VCaP (cell line): ENCODE results near the gene BMPR1B.

ENCODE experiments used
- H3K27ac ChIP-seq: fragments of 450-650 bp; 2 replicates; pipeline ENCODE4 v1.5.1; 2017
- CTCF ChIP-seq: fragments of 450-650 bp; conservative IDR thresholded peaks from 2 replicates; pipeline ENCODE4 v1.5.1; 2017; ENCODE audit warnings: mild to moderate bottlenecking, moderate library complexity

Gene BMPR1B

GRCh38 chr4:94957030-94957429 is 199.3 kb downstream of the BMPR1B start:
- no peak overlapping the region for H3K27ac ChIP-seq
- no peak for TF ChIP-seq CTCF

DNA sequence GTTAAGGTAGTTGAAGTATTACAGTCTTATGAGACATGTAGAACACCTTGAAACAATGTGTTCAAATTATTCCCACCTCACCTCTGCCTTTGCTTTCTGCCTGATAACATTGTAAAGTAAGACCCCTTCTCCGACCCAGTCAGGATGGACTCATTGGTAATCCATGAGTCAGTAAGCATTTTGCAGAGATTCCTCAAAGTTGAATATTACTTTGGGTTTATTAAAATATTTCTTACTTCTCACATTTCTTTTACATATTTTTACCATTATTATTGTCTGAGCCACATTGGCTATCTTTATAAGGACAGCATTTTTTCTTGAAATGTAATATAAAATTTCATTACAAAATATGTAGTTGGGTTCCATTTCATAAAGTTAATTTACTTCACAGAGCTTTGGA is 201.6 kb downstream of the BMPR1B start:
- H3K27ac ChIP-seq, result no peak overlapping the region
- TF ChIP-seq CTCF, result no peak

- no peak overlapping the region for H3K27ac ChIP-seq
- no peak for TF ChIP-seq CTCF
These were observed 203.0 kb downstream of the BMPR1B start for GRCh38 chr4:94960708-94961107.

DNA sequence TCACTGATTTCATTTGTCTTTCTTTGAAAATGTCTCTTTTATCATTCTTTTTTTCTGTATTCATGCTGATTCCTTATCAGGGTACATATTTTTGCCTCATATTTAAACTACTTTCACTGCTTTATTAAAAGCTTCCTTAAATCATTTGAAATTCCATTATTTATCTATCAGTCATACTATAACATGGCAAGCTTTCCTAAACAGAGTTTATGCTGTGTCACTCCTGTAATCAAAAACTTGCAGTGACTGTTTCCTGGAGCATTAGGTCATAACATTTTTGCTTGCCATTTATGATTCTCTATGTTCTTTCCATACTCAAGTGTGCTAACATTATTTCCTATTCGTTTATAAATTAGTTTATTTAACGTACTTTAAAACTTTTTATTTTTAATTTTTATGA is 203.7 kb downstream of the BMPR1B start:
- H3K27ac ChIP-seq, result no peak overlapping the region
- TF ChIP-seq CTCF, result no peak

DNA sequence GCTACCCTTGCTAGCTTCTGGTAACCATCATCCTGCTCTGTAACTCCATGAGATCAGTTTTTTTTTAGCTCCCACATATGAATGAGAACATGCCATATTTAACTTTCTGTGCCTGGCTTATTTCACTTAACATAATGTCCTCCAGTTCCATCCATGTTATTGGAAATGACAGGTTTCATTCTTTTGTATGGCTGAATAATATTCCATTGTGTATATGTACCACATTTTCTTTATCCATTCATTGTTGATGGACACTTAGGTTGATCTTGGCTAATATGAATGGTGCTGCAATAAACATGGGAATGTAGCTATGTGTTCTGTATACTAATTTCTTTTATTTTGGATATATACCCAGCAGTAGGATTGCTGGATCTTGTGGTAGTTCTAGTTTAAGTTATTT is 204.7 kb downstream of the BMPR1B start:
- no peak for TF ChIP-seq CTCF
- H3K27ac ChIP-seq, result no peak overlapping the region

DNA sequence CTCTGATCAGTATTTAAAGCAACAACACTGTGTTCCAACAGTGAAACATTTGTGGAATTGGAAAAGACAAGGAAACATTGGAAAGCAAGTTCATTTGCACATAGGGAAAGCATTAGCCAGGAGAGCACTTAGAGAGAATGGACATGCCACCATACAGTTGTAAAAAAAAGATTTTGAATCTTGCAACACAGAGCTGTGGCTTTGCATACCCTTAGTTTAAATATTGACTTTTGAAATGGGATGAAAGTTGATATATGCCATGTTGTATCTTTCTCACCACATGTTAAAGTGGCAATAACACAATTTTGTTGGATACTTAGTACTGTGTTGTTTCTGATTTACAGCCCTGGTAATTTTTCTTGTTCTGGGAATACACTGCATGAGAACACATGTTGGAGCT is 208.1 kb downstream of the BMPR1B start:
- no peak for TF ChIP-seq CTCF
- H3K27ac ChIP-seq, result no peak overlapping the region

GRCh38 chr4:94968493-94968892 is 210.7 kb downstream of the BMPR1B start:
- no peak for TF ChIP-seq CTCF
- H3K27ac ChIP-seq, result no peak overlapping the region

DNA sequence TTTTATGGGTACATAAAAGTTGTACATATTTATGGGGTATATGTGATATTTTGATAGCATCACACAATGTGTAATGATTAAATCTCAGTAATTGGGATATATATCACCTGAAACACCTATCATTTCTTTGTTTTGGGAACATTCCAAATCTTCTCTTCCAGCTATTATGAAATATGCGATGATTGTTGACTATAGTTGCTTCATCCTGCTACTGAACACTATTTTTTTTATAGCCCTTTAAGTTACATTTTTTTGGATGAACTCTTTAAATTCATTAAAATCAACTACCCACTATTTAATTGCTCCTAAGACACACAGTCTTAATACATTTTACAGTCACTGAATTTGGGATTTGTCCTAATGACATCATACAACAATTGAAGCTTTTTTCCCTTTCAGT is 212.9 kb downstream of the BMPR1B start:
- no peak overlapping the region for H3K27ac ChIP-seq
- no peak for TF ChIP-seq CTCF
